Thyroid gland (tissue), 4 donors: Measurements from ENCODE around the gene MYO5A. TPM values are rescaled to one million over a fixed set of nuclear protein-coding genes. Genes with fewer than 3 reads are reported as not detected.
A peak's percentile ranks its signal among the peaks of the same experiment; 100 is the strongest.
"Not testable (repeated sequence)": the region's sequence is repeated elsewhere in the genome, so short reads cannot be mapped to it uniquely, and the experiment has no call there.

Experiments used
- DNase-seq, 2 donors: peaks; one replicate each; pipeline ENCODE4 v3.0.0-alpha.2; 2019
- H3K27ac ChIP-seq, 3 donors: fragments of 200-600 bp; sonication (generic); 1 replicate in 2 of 3; 2 replicates in 1 of 3; pipeline ENCODE4 v1.5.1; 2016 to 2019; ENCODE audit warnings: mild to moderate bottlenecking in 1 of 3, moderate library complexity in 1 of 3
- H3K27me3 ChIP-seq: fragments of 200-600 bp; sonication (generic); one replicate; pipeline ENCODE4 v1.5.1; 2019
- H3K36me3 ChIP-seq, 2 donors: fragments of 200-600 bp; sonication (generic); one replicate each; pipeline ENCODE4 v1.5.1; 2016 to 2019
- H3K4me1 ChIP-seq, 2 donors: fragments of 200-600 bp; sonication (generic); one replicate each; pipeline ENCODE4 v1.5.1; 2017 to 2019
- H3K4me3 ChIP-seq, 3 donors: fragments of 200-600 bp; sonication (generic); replicated peaks in 1 of 3; 1 replicate in 2 of 3; 2 replicates in 1 of 3; pipeline ENCODE4 v1.5.1; 2016; ENCODE audit warnings: mild to moderate bottlenecking in 1 of 3
- H3K9me3 ChIP-seq: fragments of 200-600 bp; sonication (generic); one replicate; pipeline ENCODE4 v1.5.1; 2017
- POLR2A ChIP-seq, 2 donors: fragments of 450-650 bp; IDR thresholded peaks; one replicate each; pipeline ENCODE4 v1.6.1; 2017; ENCODE audit warnings: antibody characterized with exemption in 2 of 2, mild to moderate bottlenecking in 2 of 2, moderate library complexity in 1 of 2
- WGBS, 2 donors: methylation state at CpG; one replicate each; pipeline ENCODE4 v1.1.5; 2017; 5-methylcytosine and 5-hydroxymethylcytosine counted together
- intact Hi-C: fragments of 100-400 bp; cut with DNase I; formaldehyde crosslinking; loops from one replicate; pipeline ENCODE4 v1.15.1; 2023
- total RNA-seq, 4 donors: library from RNA; depleted of rRNA; stranded (reverse); fragments of >200 nt; gene quantifications; one replicate each; pipeline ENCODE4 v1.2.3, GENCODE V29; 2016
- TF ChIP-seq, protein P1 (sequence below), 6 experiments: fragments of 200-600 bp in 3 of 6; fragments of 450-650 bp in 3 of 6; sonication (generic) in 3 of 6; IDR thresholded peaks; one replicate each; pipeline ENCODE4 v1.5.1; 2016 to 2019; ENCODE audit warnings: antibody characterized with exemption in 6 of 6, mild to moderate bottlenecking in 2 of 6, inconsistent platforms in 1 of 6, moderate library complexity in 1 of 6

The MYO5A gene
- total RNA-seq, 4 donors from 2014 or later: 23.3 to 44.1 (median 34.7) TPM

DNA sequence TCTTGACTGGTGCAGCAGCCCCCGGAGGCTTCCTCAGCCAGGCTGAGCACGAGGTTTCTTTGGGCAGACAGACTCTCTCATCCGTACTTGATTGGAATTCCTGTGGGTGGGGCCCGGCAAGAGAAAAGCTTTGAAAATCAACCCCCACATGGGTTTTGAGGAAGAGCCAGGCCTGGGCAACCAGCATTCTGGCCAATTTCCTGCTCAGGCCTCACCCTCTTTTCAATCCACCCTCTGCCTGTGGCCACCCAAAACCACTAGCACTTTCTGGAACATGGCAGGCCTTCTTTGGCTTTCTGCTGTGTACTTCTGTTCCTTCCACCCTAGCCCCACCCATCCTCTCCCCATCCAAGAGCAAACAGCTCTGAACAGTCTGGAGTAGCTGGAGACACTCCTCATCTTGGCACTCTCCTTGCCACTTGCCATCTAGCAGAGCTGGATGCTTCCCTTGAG lies 239.0 kb downstream of the MYO5A start:
- WGBS, 2 donors: 7 to 21% methylated on average over 4 of the region's 4 CpGs
- no peaks in the 10 kb centered on the region for H3K9me3 ChIP-seq
- peaks cover 46 to 59% of the 10 kb centered on the region in 2 donors for H3K4me1 ChIP-seq
- intact Hi-C loops: no loop called here
- H3K27me3 ChIP-seq: no peaks in the 10 kb centered on the region
- no peak overlapping the region for H3K4me3 ChIP-seq
- peak overlapping the region; percentile 60 to 91 (median 91) for H3K27ac ChIP-seq
- no peaks in the 10 kb centered on the region for H3K36me3 ChIP-seq
- DNase-seq: peak; percentile 74
- TF ChIP-seq POLR2A (IDR thresholded peaks at IDR 0.05): peak in 1 of 2 donors; percentile 50
- TF ChIP-seq, protein P1, sequence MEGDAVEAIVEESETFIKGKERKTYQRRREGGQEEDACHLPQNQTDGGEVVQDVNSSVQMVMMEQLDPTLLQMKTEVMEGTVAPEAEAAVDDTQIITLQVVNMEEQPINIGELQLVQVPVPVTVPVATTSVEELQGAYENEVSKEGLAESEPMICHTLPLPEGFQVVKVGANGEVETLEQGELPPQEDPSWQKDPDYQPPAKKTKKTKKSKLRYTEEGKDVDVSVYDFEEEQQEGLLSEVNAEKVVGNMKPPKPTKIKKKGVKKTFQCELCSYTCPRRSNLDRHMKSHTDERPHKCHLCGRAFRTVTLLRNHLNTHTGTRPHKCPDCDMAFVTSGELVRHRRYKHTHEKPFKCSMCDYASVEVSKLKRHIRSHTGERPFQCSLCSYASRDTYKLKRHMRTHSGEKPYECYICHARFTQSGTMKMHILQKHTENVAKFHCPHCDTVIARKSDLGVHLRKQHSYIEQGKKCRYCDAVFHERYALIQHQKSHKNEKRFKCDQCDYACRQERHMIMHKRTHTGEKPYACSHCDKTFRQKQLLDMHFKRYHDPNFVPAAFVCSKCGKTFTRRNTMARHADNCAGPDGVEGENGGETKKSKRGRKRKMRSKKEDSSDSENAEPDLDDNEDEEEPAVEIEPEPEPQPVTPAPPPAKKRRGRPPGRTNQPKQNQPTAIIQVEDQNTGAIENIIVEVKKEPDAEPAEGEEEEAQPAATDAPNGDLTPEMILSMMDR (IDR thresholded peaks at IDR 0.05): no peak

DNA sequence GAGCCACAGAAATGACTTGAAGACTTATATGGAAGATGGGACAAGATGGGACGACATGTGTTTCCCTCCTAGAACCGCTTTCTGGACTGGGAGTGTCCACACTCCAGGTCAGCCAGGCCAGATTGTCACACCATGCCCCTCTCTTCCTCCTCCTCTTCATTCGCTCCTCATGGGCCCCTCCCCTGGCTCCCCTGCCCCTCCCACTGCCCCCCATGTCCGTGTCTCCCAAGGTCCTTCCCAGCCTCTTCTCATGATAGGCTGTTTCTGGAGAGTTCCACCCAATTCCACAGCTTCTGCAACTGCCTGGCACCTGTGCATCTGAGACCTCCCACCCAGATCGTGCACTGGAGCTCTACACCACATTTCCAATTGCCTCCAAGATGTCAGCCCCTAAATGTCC lies 239.7 kb downstream of the MYO5A start:
- Histone ChIP-seq H3K27ac (peak overlapping the region; percentile 60 to 91 (median 91)), H3K9me3 (no peaks in the 10 kb centered on the region), H3K4me1 (peaks cover 42 to 56% of the 10 kb centered on the region in 2 donors), H3K27me3 (no peaks in the 10 kb centered on the region), H3K36me3 (no peaks in the 10 kb centered on the region), H3K4me3 (no peak overlapping the region)
- intact Hi-C loops: no loop called here
- no peak for DNase-seq
- 92 to 94% methylated on average over 5 of the region's 5 CpGs for WGBS, 2 donors
- TF ChIP-seq, protein P1 (IDR thresholded peaks at IDR 0.05): no peak
- TF ChIP-seq POLR2A (IDR thresholded peaks at IDR 0.05): no peak

DNA sequence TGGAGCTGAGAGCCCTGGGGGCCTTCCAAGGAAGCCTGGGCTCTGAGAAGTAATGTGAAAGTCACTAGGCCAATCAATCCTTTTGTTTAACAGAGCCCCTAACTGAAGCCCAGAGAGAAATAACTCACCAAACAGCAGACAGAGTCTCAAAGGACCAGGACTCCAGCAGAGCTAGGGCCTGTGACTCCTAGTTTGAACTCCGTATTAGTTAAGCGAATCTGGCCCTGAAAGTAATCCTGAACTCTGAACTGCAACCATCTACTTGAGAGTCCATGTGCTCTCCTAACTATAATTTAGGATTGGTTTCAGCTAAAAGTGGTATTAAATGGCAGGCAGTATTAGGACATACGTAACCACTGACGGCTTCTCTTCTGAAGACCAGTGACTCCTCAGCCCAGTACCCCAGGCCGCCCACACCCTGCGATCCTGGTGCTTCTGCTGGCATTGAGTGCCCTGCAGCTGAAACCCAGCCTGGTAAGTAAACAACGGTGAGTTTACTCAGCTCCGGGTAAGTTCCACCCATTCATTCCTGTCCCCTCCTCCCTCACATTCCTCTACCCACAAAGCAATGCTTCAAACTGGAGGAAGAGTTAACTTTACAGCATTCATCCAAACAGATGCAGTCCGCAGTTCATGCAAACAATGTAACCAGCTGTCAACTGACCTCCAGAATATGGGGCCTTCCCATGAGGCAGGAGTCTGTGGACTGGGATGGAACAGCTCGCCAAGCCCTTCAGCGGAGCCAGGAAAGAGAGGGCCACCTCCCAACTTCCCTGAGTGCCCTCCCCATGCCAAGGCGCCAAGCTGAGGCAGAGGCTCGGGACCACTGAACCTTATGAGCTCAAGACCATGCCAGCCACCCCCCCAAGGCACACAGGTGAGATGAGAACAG lies 240.4 kb downstream of the MYO5A start:
- Histone ChIP-seq H3K4me3 (no peak overlapping the region), H3K27ac (peak overlapping the region; percentile 60 to 91 (median 91)), H3K9me3 (no peaks in the 10 kb centered on the region), H3K27me3 (no peaks in the 10 kb centered on the region), H3K36me3 (no peaks in the 10 kb centered on the region), H3K4me1 (peaks cover 41 to 49% of the 10 kb centered on the region in 2 donors)
- WGBS, 2 donors: 50 to 56% methylated on average over 11 to 13 of the region's 13 CpGs
- TF ChIP-seq POLR2A (IDR thresholded peaks at IDR 0.05): peak in 1 of 2 donors; percentile 78
- TF ChIP-seq, protein P1 (IDR thresholded peaks at IDR 0.05): no peak
- peak; percentile 76 to 79 for DNase-seq
- intact Hi-C loops: no loop called here

DNA sequence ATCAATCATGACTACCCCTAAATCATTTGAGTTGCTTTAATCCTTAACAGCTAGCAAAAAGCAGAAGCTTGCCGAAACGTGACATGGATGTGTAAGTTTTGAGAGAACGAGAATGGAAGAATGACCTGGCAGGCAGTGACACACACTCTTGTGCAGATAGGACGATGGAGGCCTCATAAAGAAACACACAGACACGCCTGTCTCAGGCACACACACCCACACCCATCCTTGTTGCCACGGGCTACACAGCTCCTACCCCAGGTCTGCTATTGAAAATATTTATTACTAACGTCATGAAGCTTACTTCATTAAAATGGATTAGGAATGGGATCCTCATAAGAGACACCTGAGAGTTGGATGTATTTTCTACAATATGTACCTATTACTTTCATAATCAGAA lies 241.6 kb downstream of the MYO5A start:
- Histone ChIP-seq H3K36me3 (no peaks in the 10 kb centered on the region), H3K9me3 (no peaks in the 10 kb centered on the region), H3K27me3 (no peaks in the 10 kb centered on the region), H3K4me3 (no peak overlapping the region), H3K27ac (peak overlapping the region in 2 of 3 donors; percentile 91), H3K4me1 (peaks cover 39 to 49% of the 10 kb centered on the region in 2 donors)
- intact Hi-C loops: no loop called here
- TF ChIP-seq, protein P1 (IDR thresholded peaks at IDR 0.05): no peak
- no peak for TF ChIP-seq POLR2A (IDR thresholded peaks at IDR 0.05)
- WGBS, 2 donors: 69 to 72% methylated on average over 7 of the region's 7 CpGs
- DNase-seq: no peak

DNA sequence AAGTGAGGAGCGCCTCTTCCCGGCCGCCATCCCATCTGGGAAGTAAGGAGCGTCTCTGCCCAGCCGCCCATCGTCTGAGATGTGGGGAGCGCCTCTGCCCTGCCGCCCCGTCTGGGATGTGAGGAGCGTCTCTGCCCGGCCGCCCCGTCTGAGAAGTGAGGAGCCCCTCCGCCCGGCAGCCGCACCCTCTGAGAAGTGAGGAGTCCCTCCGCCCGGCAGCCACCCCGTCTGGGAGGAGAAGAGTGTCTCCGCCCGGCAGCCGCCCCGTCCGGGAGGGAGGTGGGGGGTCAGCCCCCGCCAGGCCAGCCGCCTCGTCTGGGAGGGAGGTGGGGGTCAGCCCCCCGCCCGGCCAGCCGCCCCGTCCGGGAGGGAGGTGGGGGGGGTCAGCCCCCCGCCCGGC lies 242.7 kb downstream of the MYO5A start:
- H3K4me3 ChIP-seq, DNase-seq, H3K9me3 ChIP-seq, intact Hi-C loops, H3K36me3 ChIP-seq, H3K27me3 ChIP-seq: not testable (repeated sequence)
- Histone ChIP-seq H3K4me1 (peaks cover 39 to 54% of the 10 kb centered on the region in 2 donors), H3K27ac (peak overlapping the region in 1 of 3 donors; percentile 71)
- 95% methylated on average over 4 of the region's 34 CpGs; no CpG with 5 or more reads in 1 of the 2 donors for WGBS, 2 donors
